K562 (cell line): ENCODE results near the gene MBD3.

Experiments
- CTCF ChIP-seq, 3 experiments: IDR thresholded peaks in 2 of 3; conservative IDR thresholded peaks in 1 of 3; 2 replicates each; pipeline ENCODE4 v1.5.1; 2011 to 2012; ENCODE audit warnings: low read length in 3 of 3, mild to moderate bottlenecking in 3 of 3, control low read depth in 2 of 3, improper control_type of control experiment in 1 of 3, inconsistent platforms in 1 of 3, low read depth in 1 of 3, mixed read lengths in 1 of 3, moderate library complexity in 1 of 3; ENCODE audit not compliant: insufficient read depth in 2 of 3
- GMEB1 ChIP-seq: fragments of 250-450 bp; sonication (Bioruptor Pico); IDR thresholded peaks from 2 replicates; pipeline ENCODE4 v1.4.0; 2020; ENCODE audit warnings: mild to moderate bottlenecking
- NR2C1 ChIP-seq, 2 experiments: fragments of 450-650 bp; IDR thresholded peaks; 2 replicates each; pipeline ENCODE4 v1.6.1; 2017; ENCODE audit warnings: mild to moderate bottlenecking in 2 of 2, antibody characterized with exemption in 1 of 2, inconsistent platforms in 1 of 2, missing compliant biosample characterization in 1 of 2, missing genetic modification characterization in 1 of 2
- SREBF2 ChIP-seq: sonication (generic); formaldehyde crosslinking; IDR thresholded peaks from 2 replicates; pipeline ENCODE4 v1.4.0; 2020; ENCODE audit warnings: mild to moderate bottlenecking, missing genetic modification reagents
- ZBTB7A ChIP-seq: IDR thresholded peaks from 2 replicates; pipeline ENCODE4 v1.6.1; 2011; ENCODE audit warnings: low read depth, mild to moderate bottlenecking, low read length, moderate library complexity, borderline replicate concordance; ENCODE audit not compliant: control insufficient read depth

GRCh38 chr19:1622007-1622406, 29.3 kb upstream of the MBD3 start:
- TF ChIP-seq CTCF (IDR thresholded peaks at IDR 0.05 in 2 of 3, conservative IDR thresholded peaks at IDR 0.05 in 1 of 3; ENCODE audit: insufficient read depth in 2 of 3, low read depth in 1 of 3, low read length in 3 of 3) = no peak
- TF ChIP-seq GMEB1 (CRISPR knock-in tag) = no peak
- TF ChIP-seq ZBTB7A = no peak
- no peak for TF ChIP-seq SREBF2
- TF ChIP-seq NR2C1 (IDR thresholded peaks at IDR 0.05) = no peak
- TF ChIP-seq NR2C1 (tag; IDR thresholded peaks at IDR 0.05) = no peak
